A673 (cell line): ENCODE results near the gene P2RX5. TPM values are rescaled to one million over a fixed set of nuclear protein-coding genes. Genes with fewer than 3 reads are reported as not detected.
A peak's percentile ranks its signal among the peaks of the same experiment; 100 is the strongest.

Source experiments
- BruUV-seq: library from RNA; stranded (reverse); fragments of 400-500 nt; replicated peaks from 2 replicates; lab custom pipeline; 2021; lab: Mats Ljungman, UMichigan
- CTCF ChIA-PET: fragments of 300-600 bp; sonication (Branson Sonifier 250); formaldehyde crosslinking; loops from one replicate; lab custom pipeline; 2022; ENCODE audit warnings: antibody characterized with exemption; lab: Charles Lee
- POLR2A ChIA-PET: fragments of 300-600 bp; sonication (Branson Sonifier 250); formaldehyde crosslinking; loops from one replicate; lab custom pipeline; 2022; ENCODE audit warnings: antibody characterized with exemption; ENCODE audit not compliant: low non-redundant PET; lab: Charles Lee
- DNase-seq: peaks from one replicate; pipeline ENCODE4 v3.0.0-alpha.2; 2015; ENCODE audit warnings: low spot score
- H3K27ac ChIP-seq: fragments of 200-600 bp; sonication (generic); 2 replicates; pipeline ENCODE4 v1.5.1; 2016; ENCODE audit warnings: mixed run types, low read depth, mild to moderate bottlenecking, mixed read lengths, antibody characterized with exemption, low read length; ENCODE audit not compliant: poor library complexity, severe bottlenecking
- H3K27me3 ChIP-seq: fragments of 200-600 bp; sonication (generic); replicated peaks from 2 replicates; pipeline ENCODE4 v1.6.1; 2017; ENCODE audit warnings: mixed run types, low read depth, mild to moderate bottlenecking, mixed read lengths, antibody characterized with exemption, low read length; ENCODE audit not compliant: insufficient read depth, poor library complexity
- H3K36me3 ChIP-seq: fragments of 200-600 bp; sonication (generic); 2 replicates; pipeline ENCODE4 v1.6.1; 2016; ENCODE audit warnings: mixed run types, mild to moderate bottlenecking, mixed read lengths, antibody characterized with exemption, low read length; ENCODE audit not compliant: insufficient read depth, poor library complexity, severe bottlenecking
- H3K4me1 ChIP-seq: fragments of 200-600 bp; sonication (generic); 2 replicates; pipeline ENCODE4 v1.6.1; 2017; ENCODE audit warnings: mixed run types, mild to moderate bottlenecking, mixed read lengths, antibody characterized with exemption, low read length; ENCODE audit not compliant: insufficient read depth, poor library complexity, severe bottlenecking
- H3K4me3 ChIP-seq: fragments of 200-600 bp; sonication (generic); 2 replicates; pipeline ENCODE4 v1.5.1; 2016; ENCODE audit warnings: low read depth, mixed run types, mild to moderate bottlenecking, mixed read lengths, low read length; ENCODE audit not compliant: poor library complexity, severe bottlenecking
- H3K9me3 ChIP-seq: fragments of 200-600 bp; sonication (generic); 2 replicates; pipeline ENCODE4 v1.6.1; 2016; ENCODE audit warnings: mixed run types, low read depth, mild to moderate bottlenecking, mixed read lengths, antibody characterized with exemption, low read length; ENCODE audit not compliant: poor library complexity, severe bottlenecking
- EZH2 ChIP-seq: fragments of 200-600 bp; sonication (generic); IDR thresholded peaks from 2 replicates; pipeline ENCODE4 v1.6.1; 2017; ENCODE audit warnings: borderline replicate concordance, low read depth, mild to moderate bottlenecking, mixed read lengths, antibody characterized with exemption, low read length; ENCODE audit not compliant: poor library complexity, severe bottlenecking
- intact Hi-C: fragments of 100-400 bp; cut with micrococcal nuclease; formaldehyde crosslinking; loops from one replicate; pipeline ENCODE4 v1.10.0; 2022; ENCODE audit not compliant: unreplicated experiment
- total RNA-seq: library from RNA; stranded (reverse); gene quantifications from 2 replicates; pipeline ENCODE4 v1.2.3, GENCODE V29; 2021
- TF ChIP-seq, protein P1 (sequence below): fragments of 300-800, 200-600 bp; sonication (generic); conservative IDR thresholded peaks from 2 replicates; pipeline ENCODE4 v1.5.1; 2017; ENCODE audit warnings: low read depth, mild to moderate bottlenecking, antibody characterized with exemption, low read length, moderate library complexity, mixed read lengths

P2RX5 gene
- total RNA-seq, 1 experiment from 2014 or later = 0.45 TPM

DNA sequence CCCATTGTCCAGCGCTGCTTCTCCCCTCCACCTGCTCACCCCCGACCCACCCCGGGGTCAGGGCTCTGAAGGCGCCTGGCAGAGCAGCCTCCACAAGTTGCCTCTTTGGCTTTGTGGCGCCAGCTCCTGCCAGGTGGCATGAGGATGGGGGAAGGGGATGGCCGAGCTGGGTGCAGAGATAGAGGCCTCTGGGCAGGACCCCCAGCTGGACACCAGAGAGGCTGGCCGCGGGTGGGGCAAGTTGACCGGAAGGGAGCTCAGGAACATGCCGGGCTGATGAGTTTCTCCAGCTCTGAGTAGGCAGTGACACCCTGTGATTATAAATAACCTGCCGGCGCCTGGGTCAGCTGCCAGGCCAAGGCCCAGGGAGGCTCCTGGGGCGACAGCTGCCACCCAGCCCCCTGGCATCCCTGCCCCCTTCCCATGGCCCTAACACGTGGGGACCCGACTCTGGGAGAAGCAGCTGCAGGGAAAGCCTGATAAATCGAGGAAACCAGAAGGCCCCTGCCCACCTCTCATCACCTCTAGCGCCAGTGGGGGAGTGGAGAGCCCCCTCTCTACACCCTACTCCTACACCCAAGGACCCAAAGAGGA, 729 bp downstream of the P2RX5 start:
- TF ChIP-seq, protein P1, sequence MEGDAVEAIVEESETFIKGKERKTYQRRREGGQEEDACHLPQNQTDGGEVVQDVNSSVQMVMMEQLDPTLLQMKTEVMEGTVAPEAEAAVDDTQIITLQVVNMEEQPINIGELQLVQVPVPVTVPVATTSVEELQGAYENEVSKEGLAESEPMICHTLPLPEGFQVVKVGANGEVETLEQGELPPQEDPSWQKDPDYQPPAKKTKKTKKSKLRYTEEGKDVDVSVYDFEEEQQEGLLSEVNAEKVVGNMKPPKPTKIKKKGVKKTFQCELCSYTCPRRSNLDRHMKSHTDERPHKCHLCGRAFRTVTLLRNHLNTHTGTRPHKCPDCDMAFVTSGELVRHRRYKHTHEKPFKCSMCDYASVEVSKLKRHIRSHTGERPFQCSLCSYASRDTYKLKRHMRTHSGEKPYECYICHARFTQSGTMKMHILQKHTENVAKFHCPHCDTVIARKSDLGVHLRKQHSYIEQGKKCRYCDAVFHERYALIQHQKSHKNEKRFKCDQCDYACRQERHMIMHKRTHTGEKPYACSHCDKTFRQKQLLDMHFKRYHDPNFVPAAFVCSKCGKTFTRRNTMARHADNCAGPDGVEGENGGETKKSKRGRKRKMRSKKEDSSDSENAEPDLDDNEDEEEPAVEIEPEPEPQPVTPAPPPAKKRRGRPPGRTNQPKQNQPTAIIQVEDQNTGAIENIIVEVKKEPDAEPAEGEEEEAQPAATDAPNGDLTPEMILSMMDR = no peak
- TF ChIP-seq EZH2 = no peak
- Histone ChIP-seq H3K27me3 (peaks cover 24% of the 10 kb centered on the region), H3K4me1 (peaks cover 7% of the 10 kb centered on the region), H3K36me3 (no peaks in the 10 kb centered on the region), H3K4me3 (peak overlapping the region; percentile 46), H3K27ac (no peak overlapping the region), H3K9me3 (no peaks in the 10 kb centered on the region)
- no peak for DNase-seq
- ChIA-PET CTCF (no interaction called here), POLR2A (no interaction called here)
- no TSS peak for BruUV-seq
- intact Hi-C loops = no loop called here

DNA sequence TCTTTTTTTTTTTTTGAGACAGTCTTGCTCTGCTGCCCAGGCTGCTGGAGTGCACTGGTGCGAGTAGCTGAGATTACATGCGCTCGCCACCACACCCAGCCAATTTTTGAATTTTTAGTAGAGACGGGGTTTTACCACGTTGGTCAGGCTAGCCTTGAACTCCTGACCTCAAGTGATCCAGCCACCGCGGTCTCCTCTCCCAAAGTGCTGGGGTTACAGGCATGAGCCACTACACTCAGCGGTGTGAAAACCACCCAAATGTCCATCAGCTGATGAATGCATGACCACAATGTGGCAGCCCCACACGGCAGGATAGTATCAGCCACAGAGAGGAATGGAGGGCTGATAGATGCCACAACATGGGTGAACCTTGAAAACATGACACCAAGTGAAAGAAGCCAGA, 2.1 kb downstream of the P2RX5 start:
- no peaks in the 10 kb centered on the region for H3K9me3 ChIP-seq
- H3K36me3 ChIP-seq = no peaks in the 10 kb centered on the region
- H3K27me3 ChIP-seq = peaks cover 24% of the 10 kb centered on the region

DNA sequence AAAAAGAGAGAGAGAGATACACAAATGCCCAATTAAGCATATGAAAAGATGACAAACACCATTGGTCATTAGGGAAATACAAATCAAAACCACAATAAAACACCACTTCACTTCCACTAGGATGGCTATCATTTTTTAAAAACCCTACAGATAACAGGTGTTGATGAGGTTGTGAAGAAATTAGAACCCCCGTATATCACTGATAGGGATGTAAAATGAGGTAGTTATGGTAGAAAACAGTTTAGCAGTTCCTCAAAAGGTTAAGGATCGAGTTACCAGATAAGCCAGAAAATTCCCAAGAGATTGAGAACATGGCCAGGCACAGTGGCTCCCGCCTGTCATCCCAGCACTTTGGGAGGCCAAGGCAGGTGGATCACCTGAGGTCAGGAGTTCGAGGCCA, 2.8 kb downstream of the P2RX5 start:
- ChIA-PET POLR2A (no interaction called here), CTCF (no interaction called here)
- H3K36me3 ChIP-seq = no peaks in the 10 kb centered on the region
- DNase-seq = no peak
- BruUV-seq = no TSS peak
- H3K4me3 ChIP-seq = no peak overlapping the region
- peaks cover 24% of the 10 kb centered on the region for H3K27me3 ChIP-seq
- TF ChIP-seq, protein P1 = no peak
- no peak for TF ChIP-seq EZH2
- intact Hi-C loops = no loop called here
- H3K9me3 ChIP-seq = no peaks in the 10 kb centered on the region
- H3K27ac ChIP-seq = no peak overlapping the region
- H3K4me1 ChIP-seq = peaks cover 7% of the 10 kb centered on the region

More for the DNA sequence above, 2.1 kb downstream of the P2RX5 start:
- ChIA-PET CTCF (no interaction called here), POLR2A (no interaction called here)
- no peak for DNase-seq
- intact Hi-C loops = no loop called here
- H3K4me1 ChIP-seq = peaks cover 7% of the 10 kb centered on the region
- no peak overlapping the region for H3K4me3 ChIP-seq
- TF ChIP-seq, protein P1 = no peak
- H3K27ac ChIP-seq = no peak overlapping the region
- no TSS peak for BruUV-seq
